HG03196 (cell line): ENCODE measurements around the gene PPP1CB.

Experiments used
- ATAC-seq: cut with Tn5 transposase; IDR thresholded peaks from one replicate; pipeline ENCODE4 v1.9.1; 2021; ENCODE audit not compliant: unreplicated experiment

Gene PPP1CB

DNA sequence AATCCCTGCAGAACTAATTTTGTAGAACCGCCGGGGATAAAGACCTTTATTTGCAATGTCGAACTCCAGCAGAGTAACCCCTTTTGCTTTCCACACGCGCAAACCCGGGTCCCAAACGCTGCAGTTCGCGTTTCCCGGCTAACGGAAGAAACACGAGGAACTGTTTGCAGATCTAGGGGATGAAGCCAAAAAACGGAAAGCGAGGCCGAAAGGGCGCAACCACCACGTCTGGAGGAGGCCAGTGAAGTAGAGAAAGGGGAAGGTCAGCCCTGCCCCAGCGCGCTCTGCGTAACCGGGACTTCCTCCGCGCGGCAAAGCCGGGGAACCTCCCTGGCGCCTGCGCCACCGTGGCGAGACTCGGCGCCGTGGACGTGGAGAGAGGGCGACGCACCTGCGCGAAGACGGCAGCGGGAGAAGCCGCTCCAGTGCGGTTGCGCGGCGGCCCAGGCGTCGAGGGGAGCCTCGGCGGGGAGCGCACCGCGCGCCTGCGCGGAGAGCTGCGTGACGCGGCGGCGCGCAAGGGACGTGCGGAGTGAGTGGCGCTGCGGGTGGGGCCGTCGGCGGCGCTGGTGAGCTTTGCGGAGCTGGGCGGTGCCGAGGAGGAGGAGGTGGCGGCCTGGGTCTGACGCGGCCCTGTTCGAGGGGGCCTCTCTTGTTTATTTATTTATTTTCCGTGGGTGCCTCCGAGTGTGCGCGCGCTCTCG lies at the start of gene PPP1CB:
PPP1CB (plus strand) TSS at position 579 of the 704 bp plus-strand sequence. CDS start 295 bp downstream, outside the sequence.
- ATAC-seq: peak; percentile 85

DNA sequence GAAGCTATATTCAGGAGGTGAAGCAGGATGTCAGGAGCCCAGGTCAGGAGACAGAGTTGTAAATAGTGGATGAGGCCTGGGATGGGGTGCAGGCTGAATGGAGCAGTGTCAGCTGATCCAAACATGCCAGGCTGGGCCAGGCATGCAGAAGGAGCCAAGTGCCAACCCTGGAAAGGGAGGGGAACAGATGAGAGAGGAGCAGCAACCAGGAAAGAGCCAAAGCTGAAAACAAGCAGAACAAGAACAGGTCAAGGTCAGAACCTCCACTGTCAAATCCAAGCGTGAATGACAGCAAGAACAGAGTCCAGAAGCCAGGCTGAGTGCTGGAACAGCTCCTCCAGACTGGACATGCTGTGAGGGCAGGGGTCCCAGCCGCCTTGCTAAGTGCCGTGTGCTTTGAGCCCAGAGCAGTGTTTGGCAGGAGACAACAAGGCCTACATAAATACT lies 49.2 kb upstream of the PPP1CB start:
- ATAC-seq: no peak

DNA sequence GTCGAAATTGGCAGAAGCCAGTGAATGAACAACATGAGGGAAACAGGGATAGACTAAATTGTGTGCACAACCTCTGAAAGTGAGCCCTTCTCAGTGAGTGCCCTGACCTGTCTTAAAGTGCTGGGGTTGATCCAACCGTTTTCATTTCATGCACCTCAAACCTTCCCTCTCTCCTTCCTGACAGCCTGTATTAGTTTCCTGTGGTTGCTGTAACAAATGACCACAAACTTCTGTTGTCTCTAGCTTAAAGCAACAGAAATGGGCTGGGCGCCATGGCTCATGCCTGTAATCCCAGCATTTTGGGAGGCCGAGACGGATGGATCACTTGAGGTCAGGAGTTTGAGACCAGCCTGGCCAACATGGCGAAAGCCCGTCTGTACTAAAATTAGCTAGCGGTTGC lies 48.8 kb upstream of the PPP1CB start:
- no peak for ATAC-seq

DNA sequence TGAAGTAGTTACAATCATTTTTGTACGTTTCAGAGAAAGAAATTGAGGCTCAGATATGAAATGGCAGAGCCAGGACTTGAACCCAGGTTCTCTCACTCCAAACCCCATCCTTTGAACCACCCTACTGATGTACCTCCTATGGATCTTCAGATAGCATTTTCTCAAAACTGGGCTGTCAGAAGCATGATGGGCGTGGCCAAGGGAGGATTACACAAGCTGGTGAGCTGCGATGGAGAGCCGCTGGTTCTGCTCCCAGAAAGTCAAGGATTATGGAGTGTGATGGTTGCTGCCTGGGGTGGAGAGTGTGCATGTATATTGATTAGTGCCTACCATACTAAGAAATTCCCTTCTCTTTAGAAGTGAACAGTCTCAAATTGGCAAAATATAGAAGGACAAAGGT lies 47.0 kb upstream of the PPP1CB start:
- no peak for ATAC-seq

DNA sequence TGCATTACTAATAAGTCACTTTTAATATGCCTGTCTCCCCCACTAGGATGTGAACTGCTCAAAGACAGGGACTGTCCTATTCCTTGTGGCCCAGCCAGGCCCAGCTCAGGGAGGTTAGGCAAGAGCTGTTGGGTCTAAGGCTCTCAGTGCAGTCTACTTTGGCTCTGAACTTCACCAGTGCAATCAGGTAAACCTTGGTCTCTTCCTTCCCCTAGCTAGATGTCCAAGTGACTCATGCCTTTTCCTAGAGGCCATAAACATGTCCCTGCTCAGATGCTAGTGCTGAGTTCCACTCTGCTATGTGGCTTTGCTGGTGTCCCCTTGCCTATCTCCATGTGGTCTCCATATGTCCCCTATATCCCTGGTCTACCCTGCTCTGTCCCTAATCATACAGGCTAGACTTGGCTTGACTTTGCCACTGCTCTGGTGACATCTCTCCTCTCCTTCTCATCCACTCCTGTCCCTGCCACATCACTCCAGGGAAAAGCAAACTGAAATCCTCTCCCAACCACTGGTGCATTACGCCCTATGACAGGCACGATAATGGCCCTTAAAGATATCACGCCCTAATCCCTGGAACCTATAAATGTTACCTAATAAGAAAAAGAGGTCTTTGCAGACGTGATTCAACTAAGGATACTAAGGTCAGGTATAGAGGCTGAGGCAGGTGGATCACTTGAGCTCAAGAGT lies 45.7 kb upstream of the PPP1CB start:
- ATAC-seq: no peak

DNA sequence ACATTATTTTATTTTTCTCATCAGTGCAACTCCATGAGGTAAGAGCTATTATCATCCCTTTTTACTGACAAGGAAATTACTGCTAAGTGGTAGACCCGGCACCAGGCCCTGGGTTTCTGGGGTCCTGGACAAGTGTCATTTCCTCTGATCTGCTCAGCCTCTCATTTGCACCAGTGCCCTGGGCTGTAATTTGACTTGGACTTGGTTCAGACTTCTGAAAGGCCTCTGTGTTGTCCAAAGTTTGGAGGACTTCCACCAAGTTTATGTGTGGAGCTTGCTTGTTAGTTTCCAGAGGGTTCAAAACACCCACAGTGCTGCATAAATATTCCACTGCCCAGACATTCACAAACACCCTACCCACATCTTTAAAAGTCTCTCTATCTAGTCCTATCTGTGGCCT lies 44.0 kb upstream of the PPP1CB start:
- no peak for ATAC-seq

DNA sequence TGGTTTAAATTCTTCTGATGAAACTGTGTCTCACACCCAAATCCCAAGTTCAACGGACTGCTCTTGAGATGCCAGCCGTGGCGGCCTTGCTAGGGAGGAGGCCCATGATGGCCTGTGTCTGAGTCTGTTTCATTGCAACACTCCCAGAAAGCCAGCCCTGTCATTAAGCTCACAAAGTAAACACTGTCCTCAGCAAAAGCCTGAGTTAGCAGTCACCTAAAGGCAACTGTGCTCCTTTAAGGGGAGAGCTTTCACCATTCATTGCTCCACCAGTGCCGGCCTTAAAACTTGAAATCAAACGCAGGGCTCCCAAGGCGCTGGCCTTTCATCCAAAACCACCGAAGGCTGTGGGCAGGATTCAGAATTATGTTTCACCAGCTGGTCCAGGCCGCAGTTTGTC lies 42.5 kb upstream of the PPP1CB start:
- ATAC-seq: no peak

DNA sequence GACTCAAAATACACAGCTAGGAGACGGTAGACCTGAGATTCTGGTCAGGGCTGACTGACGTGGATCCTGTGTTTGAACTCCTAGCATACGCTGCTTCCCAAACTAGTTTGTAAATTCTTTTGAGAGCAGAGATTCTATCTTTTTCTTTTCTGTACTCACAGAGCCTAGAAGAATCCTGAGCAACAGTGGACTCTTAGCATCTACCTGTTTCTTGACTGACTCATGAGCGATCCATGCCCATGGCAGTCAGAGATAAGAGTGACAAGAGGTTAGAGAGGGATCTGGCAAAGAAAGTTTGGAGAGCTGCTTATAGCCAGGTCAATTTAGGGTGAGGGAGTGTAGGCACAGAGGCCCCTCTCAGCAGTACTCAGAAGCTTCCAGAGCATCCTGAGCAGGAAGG lies 41.1 kb upstream of the PPP1CB start:
- ATAC-seq: no peak

DNA sequence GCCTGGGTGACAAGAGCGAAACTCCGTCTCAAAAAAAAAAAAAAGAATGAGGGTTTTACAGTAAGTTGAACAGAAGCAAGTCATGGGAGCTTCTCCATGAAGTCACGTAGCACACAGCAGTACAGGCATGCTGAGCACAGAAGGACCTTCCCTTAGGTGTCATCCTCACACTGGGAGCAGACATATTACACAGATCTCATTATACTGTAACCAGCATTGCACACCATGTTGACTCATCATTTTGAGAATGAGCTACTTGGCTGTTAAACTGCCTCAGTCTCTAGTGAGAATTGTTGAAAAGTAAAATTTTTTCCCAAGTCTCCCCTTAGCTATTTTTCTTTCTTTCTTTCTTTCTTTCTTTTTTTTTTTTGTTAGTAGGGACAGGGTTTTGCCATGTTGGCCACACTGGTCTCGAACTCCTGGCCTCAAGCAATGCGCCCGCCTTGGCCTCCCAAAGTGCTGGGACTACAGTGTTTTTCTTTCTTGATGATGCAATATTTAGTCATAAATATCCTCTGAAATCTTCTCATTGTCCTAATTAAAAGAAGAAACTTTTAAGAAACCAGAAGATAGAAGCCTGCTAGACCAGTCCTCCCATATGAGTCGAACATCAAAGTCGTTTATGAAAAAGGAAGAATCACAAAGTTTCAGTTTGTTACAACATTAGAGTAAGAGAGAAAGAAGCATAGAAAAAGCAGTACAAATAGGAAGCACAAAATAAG lies 37.9 kb upstream of the PPP1CB start:
- ATAC-seq: no peak

DNA sequence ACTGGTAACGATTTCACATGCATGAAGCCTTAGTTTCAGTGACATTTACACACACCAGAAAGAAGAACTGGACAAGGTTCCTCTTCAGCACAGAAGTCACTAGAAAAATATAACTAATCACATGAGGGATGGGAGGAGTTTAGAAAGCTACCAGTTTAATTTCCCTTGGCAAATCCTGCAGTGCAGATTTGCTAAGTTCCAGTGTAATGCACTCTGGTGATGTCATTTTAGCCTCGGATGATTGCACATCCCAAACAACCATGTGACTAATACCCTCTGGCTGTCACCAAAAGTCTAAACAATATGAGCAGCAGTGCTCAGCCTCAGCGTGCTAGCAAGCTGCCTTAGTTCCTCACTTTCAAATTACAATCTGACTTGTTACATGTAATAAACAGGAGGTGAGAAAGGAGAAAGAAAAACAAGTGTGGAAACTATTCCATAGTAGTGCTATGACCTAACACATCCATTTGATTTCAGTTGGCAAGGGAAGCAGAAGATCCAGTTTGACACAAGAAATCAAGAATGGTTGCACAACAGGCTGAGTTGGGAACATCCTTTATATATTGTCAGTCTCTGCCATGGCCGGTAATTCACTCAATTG lies 35.3 kb upstream of the PPP1CB start:
- no peak for ATAC-seq

DNA sequence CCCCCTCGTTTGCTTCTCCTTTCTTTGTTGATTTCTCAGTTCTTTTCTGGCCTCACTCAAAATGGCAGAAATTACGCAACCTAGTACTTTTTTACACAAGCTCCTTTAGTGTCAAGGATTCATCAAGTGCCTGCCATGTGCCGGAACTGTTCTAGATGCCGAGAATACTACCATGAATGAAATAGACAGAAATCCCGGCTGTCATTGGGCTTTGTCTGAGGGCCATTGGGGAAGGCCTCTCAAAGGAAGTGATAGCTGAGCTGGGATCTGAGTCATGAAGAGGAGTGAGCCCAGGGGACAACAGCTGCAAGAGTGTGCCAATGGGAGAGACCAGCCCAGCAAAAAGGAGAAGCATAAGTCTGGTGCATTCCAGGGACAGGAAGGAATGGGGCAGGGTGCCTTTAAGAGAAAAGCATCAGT lies 34.3 kb upstream of the PPP1CB start:
- ATAC-seq: no peak

DNA sequence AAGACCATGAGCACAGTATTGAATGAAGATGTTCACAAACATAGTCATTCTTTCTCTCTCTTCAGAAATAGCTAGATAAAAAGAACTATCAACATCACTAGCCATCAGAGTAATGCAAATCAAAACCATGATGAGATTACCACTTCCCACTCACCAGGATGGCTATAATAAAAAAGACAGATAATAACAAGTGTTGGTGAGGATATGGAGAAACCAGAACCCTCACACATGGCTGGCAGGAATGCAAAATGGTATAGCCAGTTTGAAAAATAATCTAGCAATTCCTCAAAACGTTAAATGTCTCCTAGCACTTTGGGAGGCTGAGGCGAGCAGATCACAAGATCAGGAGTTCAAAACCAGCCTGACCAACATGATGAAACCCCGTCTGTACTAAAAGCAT lies 31.3 kb upstream of the PPP1CB start:
- no peak for ATAC-seq

DNA sequence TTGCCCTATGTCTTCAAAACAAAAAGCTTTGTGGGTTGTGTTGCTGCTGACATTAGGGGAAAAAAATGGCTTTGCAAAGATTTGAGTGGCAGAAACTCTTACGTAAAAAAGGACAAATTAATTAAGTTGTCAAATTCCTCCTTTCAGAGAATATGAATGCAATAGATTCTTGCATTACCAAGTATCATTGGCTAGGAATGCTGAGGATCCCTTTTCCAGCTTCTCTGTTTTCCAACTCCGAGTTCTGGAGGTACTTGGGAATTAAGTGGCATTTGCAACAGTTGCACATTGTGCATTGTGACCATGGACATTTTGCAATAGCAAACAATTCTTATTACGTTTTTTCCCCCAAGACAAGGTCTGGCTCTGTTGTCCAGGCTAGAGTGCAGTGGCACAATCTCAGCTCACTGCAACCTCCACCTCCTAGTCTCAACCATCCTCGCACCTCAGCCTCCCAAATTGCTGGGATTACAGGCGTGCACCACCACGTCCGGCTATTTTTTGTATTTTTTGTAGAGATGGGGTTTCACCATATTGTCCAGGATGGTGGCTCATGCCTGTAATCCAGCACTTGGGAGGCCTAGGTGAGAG lies 29.9 kb upstream of the PPP1CB start:
- ATAC-seq: no peak

DNA sequence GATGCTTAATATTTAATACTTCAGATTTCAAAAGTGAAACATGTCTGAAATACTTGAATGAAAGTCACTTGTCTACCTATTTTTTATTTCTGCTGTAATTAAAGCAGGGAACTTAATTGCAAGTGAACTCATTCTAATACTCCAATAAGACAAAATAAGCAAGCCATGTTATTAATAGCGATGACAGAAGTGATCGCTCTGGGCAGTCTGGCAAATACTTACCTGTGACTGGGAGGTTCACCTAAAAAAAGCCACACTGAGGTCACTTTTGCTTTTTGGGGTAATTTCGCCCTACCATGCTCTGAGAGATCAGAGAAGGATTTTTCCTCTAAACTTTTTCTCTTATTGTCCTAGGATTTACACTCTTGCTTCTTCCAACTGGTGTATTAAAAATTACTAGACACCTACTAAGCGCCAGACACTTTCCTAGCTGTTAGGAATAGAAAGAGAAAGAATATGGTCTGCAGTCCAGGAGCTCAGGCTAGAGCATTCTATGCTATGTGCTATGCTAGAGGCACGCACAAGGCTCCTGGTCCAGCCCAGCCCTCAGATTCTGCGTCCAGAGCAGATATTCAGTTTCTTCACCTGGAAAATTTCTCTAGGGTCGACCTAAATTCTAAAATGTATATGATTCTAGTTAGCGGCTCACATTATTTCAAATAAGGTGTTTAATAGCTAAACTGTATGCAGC lies 26.5 kb upstream of the PPP1CB start:
- no peak for ATAC-seq

DNA sequence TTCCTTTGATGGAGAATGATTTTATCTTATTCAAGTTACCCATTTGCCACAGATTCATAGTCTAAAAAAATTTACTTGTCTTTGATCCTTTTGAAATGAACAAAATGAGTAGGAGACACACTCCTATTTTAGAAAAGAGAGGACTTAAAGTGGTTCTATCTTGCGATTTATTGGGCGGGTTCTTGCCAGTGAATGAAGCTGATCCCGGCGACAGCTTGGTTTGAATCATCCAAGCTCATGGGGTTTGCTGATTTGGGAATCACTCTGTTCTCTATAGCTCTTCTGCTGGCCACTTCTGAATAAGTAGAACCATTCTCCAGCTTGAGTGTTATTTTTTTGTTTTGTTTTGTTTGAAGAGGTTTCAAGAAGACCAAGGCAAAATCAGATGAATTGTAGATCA lies 25.5 kb upstream of the PPP1CB start:
- no peak for ATAC-seq

DNA sequence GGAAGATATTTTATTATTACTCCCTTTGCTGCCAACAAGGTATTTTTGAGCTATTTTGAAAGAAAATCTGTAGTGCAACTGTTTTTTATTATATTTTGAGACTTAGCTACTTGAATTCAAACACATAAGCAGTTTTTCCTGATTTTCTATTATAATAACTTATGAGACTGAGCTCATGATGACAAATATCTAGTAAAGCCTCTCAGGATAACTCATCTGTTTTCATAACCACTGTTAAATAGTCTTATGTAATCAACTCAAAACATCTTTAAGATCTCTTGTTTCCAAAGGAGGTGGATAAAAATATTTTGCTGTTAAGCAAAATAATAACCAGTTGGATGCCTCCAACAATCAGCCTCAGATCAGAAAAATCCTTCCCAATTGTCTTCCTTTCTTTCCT lies 21.9 kb upstream of the PPP1CB start:
- no peak for ATAC-seq

DNA sequence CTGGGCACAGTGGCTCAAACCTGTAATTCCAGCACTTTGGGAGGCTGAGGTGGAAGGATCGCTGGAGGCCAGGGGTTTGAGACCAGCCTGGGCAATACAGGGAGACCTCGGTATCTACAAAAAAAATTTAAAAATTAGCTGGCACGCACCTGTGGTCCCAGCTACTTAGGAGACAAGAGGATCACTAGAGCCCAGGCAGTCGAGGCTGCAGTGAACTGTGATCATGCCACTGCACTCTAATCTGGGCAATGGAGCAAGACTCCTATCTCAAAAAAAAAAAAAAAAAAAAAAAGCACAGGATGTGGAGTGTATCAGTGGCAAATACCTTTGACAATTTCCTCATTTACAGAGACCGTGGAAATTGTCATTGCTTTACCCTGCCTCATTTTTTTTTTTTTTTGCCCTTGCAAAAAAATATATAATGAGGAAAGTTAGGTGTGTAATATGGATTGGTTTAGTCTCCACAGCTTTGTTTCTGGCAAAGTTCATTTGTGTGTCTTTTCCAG lies 20.9 kb upstream of the PPP1CB start:
- ATAC-seq: no peak

DNA sequence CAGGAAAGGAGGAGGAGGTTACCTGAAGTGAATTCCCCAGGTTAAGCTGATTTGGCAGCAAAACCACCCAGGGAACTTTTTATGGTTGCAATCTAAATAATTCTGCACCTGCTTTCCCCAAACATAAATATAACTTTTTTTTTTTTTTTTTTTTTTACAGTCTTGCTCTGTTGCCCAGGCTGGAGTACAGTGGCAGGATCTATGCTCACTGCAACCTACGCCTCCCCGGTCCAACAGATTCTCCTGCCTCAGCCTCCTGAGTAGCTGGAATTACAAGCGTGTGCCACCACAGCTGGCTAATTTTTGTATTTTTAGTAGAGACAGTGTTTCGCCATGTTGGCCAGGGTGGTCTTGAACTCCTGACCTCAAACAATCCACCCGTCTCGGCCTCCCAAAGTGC lies 16.1 kb upstream of the PPP1CB start:
- ATAC-seq: no peak

DNA sequence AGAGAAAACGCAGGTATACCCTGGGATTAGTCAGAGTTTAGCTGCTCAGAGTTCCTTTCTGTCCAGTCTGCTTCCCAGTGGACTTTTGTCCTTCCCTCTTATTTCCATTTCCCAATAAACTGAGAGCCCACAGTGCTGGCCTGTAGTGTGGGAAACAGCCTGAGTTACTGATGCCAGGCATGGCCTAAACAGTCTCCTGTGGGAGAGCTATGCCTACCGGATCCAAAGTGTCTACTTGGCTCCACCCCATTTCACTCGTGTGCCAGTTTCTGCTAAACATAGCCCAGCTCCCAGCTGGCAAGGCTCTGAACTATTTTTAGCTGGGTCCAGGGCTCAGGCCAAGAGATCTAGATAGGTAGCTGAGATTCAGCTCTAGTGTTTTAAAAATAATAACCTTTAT lies 15.6 kb upstream of the PPP1CB start:
- ATAC-seq: no peak

DNA sequence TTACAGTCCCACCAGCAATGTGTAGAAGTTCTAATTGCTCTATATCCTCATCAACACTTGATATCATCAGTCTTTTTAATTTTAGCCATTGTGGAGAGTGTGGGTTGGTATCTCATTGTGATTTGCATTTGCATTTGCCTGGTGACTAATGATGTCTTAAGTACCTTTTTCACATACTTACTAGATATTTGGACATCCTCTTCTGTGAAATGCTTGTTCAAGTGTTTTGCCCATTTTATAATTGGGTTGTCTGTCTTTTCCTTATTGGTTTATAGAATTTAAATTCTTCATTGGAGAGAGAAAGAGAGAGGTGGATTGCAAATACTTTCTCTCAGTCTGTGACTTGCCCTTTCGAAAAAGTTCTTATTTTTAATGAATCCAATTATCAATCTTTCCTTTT lies 14.0 kb upstream of the PPP1CB start:
- ATAC-seq: no peak
